CD4-positive, alpha-beta T cell treated with Interleukin-6 at 100 ng/mL for 8 hours (primary cell): ENCODE results near the gene CIZ1.
"Not testable (repeated sequence)": the region's sequence is repeated elsewhere in the genome, so short reads cannot be mapped to it uniquely, and the experiment has no call there.

Source experiments
- DNase-seq: peaks from one replicate; pipeline ENCODE4 v3.0.0-alpha.2; 2020; ENCODE audit warnings: mixed read lengths, low spot score

Gene CIZ1, protein sequence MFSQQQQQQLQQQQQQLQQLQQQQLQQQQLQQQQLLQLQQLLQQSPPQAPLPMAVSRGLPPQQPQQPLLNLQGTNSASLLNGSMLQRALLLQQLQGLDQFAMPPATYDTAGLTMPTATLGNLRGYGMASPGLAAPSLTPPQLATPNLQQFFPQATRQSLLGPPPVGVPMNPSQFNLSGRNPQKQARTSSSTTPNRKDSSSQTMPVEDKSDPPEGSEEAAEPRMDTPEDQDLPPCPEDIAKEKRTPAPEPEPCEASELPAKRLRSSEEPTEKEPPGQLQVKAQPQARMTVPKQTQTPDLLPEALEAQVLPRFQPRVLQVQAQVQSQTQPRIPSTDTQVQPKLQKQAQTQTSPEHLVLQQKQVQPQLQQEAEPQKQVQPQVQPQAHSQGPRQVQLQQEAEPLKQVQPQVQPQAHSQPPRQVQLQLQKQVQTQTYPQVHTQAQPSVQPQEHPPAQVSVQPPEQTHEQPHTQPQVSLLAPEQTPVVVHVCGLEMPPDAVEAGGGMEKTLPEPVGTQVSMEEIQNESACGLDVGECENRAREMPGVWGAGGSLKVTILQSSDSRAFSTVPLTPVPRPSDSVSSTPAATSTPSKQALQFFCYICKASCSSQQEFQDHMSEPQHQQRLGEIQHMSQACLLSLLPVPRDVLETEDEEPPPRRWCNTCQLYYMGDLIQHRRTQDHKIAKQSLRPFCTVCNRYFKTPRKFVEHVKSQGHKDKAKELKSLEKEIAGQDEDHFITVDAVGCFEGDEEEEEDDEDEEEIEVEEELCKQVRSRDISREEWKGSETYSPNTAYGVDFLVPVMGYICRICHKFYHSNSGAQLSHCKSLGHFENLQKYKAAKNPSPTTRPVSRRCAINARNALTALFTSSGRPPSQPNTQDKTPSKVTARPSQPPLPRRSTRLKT

DNA sequence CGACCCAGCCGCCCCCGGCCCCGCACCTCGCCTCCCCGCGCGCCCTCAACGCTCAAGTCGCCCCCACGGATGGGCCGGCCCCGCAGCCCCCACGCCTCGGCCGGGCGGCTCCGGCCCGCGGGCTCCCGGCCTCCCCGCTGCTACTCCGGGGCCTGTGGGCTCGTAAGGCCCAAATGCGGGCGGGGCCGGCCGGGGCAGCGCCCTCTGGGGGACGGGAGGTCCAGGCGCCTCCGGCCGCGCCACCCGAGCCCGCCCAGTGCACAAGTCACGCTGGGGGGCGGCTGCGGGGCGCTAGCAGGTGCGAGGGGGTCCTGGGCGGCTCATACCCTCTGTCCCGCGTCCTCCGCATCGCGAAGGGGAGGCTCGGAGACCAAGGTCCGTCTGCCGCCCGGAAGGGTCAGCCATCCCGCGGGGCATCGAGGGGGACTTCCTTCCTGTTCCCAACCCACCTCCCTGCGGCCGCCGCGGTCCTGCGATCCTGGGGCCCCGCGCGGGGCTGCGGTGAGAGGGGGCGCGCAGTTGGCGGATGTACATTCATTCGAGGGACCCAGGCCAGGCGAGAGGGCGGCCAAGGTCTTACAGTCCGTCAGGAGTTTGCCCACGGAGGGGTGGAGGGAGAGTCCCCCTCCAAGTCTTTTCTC, at the start of gene CIZ1:
Gene CIZ1, minus strand, starts transcription at position 167 of the 641 bp plus-strand sequence. CDS start 715 bp downstream, outside the sequence.
- DNase-seq = peak; percentile 68

DNA sequence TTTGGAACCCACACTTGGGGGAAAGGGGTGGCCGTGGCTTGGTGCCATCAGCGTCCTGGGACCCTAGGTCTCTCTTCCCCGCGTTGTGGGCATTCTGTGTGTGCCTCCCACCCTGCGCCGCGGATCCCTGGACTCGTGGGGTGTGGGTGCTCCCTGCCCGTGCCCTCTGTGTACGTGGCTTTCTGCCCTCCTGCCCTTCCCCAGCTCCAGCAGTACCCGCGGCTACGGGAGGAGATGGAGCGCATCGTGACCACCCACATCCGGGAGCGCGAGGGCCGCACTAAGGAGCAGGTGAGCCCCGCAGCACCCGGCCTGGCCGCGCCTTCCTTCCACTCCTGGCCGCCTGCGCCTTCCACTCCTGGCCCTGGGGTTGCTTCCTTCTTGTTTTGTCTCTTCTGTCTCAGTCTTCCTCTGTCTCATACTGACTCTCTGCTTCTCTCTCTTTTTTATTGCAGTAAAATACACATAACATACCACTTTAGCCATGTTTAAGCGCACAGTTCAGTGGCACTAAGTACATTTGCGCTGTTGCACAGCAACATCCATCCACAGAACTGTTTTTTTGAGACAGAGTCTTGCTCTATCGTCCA, 42.5 kb upstream of the CIZ1 start:
- DNase-seq = no peak

DNA sequence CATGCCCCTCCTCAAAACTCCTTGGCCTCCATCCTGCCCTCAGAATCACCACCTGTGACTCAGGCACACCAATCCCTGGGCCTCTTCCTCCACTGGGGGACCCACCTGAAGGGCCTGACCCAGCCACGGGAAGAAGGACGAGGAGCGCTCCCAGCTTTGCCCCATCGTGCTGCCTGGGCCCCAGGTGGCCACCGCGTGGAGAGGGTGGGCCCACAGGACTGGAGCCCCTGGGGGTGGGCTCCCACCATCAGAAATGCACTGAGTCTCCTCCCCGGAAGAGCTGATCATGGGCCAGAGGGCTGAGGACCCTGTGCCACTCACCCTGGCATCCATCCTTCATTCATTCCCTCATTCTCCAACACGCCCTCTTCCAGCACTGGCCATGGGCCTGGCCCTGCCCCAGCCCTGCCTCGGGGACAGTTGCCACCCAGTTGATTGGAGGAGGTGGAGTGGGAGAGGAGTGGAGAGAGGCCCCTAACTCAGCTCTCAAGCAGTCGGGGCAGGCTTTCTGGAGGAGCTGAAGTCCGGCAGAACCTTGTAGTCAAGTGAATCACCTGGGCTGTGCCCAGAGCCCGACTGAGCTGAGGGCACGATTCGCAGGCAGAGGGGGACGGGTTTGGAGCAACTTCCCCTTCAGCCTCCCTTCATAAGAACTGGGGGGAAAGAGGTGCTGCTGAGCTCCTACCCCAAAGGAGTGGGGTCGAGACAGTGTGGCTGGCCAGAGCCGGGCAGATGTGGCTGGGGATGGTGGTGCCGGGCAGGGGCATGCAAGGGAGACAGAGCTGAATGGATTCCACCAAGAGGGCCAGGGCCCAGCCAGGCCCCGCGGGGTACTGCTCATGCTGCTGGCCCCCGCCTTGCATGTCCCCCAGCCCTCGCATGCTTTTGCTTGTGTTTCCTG, 41.4 kb upstream of the CIZ1 start:
- no peak for DNase-seq

DNA sequence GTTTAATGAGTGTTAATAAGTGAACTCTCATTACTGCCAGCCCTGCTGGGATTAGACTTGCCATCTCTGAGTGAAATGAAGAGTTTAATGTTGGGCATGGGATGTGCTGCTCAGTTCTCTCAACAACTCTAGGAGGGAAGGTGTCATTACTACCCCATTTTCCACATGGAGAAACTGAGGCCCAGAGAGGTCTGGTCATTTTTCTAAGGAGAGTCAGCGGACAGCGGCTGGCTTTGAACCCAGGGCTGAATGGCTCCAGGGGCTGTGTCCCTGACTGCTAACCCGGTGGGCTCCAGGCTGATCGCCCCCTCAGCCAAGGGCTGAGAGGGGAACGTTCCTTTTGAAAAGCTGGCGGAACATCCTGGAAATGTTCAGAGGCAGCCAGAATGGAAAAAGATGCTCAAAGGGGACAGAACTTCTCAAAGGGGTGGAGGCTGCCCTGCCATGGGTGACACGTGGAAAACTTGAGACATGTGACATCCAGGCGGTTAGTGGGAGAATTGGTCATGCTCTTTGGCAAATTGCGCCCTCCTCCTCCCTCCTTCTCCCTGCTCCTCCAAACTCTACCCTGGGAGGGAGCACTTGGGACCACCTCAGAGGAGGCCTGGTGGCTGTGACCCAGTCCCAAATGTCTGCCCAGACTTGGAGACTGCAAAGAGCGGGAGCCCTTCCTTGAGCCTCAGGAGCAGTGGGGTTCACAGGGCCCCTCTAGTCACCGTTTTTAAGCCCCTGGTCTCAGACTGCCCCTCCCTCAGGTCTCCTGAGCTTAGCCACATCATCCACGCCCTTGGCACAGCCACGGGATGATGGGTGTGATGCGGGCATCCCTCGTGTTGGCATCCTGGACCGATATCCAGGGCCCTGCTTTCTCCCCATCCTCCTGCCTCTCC, 40.5 kb upstream of the CIZ1 start:
- no peak for DNase-seq

DNA sequence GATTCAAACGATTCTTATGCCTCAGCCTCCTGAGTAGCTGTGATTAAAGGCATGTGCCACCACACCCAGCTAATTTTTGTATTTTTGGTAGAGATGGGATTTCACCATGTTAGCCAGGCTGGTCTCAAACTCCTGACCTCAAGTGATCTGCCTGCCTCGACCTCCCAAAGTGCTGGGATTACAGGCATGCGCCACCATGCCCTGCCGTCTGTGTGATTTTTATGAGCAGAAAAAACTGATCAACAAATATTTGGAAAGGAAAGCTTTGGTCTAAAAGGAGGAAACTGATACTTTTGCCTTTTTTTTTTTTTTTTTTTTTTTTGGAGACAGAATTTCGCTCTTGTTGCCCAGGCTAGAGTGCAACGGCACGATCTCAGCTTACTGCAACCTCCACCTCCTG, 39.5 kb upstream of the CIZ1 start:
- not testable (repeated sequence) for DNase-seq

DNA sequence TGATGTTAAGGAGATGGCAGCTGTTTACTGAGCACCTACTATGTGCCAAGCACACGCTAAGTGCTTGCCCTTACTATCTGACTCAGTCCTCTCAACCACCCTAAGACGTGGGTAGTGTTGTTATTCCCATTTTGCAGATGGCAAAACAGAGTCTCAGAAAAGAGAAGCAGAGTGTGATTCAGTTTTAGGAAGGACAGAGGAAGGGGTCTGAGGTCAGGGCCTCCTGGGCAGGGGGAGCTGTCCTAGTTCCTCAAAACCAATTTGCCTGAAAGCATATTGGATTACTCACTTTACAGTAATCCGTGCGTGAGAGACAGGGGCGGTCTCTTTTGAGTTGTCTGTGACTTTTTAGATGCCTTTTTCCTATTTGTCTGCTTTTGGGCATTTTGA, 35.0 kb upstream of the CIZ1 start:
- DNase-seq = no peak

DNA sequence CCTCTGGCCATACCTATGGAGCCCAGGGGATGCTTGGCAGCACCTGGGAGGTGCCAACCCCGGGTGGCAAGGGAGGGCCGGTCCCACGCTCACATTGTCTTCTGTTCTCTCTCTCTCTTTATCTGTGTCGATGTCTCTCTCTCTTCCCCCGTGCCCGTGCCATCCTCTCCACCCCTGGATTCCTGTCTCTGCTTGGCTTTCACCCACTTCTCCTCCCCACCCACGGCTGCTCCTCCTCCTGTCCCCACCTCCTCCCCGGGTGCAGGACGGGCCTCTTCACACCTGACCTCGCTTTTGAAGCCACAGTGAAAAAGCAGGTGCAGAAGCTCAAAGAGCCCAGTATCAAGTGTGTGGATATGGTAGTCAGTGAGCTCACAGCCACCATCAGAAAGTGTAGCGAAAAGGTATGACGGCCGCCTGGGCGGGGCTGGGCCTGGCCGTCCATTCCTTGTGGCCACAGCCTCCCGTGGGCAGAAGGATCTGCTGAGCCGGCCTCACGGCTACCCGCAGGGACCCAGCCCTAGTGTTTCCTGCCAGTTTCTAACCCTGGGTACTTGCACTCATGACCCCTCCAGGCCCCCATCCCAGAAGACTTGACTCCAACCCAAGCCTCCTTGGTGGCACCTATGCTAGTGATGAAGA, 34.5 kb upstream of the CIZ1 start:
- DNase-seq = no peak

DNA sequence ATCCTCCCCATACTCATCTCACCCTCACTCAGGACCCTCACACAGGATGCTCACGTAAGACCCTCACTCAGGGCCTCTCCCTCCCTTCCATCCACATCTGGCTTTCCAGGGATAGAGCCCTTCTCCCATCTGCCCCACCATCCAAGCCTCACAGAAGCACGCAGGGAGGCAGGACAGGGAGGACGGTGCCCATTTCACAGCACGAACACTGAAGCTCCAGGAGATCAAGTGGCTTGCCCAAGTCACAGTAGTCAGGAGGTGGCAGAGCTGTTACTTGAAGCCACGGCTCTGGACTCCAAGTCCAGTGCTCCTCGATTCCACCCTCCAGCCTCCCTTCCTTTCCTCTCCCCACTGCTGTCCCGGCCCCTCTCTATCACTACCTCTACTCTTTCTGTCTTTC, 33.5 kb upstream of the CIZ1 start:
- DNase-seq = no peak

DNA sequence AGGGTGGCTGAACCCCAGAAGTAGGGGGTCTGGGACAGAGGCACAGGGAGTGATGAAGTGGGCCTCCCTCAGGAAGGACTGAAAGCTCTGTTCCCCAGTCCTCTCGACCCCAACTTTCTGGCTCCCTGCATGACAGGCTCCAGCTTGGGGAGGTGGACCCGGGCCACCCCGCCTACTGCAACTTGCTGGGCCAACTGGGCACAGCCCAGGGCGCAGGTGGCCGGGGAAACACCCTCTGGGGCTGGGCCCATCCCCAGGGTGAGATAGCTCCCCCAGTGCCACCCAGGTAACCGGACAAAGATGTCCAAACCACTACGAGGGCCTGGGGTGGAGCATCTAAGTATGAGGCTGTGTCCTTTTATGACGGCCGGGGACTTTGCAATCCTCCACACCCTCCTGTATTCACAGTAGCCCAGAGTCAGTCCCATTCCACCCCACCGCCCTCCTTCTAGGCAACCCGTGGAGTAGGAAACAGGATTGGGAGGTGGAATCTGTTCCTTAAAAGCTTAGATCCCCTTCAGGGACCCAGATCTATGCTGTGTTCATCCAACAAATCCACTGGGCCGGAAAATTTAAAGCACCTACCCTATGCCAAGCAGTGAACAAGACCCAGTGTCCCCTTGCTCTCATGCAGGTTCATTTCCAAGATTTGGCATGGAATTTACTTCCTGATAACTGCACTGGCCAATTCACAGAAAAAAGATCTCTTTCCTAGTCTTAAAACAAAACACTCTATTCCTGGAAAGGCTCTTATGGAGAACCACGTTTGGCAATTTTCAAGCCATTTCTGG, 31.7 kb upstream of the CIZ1 start:
- DNase-seq = no peak

DNA sequence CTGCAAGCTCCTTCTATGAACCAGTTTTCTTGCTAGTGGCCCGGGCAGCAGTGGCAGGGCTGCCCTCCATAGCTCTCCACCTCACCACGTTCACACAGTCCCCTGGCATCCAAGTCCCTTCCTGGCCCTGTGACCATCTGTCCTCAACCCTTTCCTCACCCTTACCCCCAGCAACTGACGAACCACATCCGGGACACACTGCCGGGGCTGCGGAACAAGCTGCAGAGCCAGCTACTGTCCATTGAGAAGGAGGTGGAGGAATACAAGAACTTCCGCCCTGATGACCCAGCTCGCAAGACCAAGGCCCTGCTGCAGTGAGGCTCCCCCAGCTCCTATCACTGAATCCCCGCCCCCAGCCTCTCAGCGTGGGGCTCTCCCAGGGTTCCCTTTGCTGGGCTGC, 30.7 kb upstream of the CIZ1 start:
- DNase-seq = no peak

DNA sequence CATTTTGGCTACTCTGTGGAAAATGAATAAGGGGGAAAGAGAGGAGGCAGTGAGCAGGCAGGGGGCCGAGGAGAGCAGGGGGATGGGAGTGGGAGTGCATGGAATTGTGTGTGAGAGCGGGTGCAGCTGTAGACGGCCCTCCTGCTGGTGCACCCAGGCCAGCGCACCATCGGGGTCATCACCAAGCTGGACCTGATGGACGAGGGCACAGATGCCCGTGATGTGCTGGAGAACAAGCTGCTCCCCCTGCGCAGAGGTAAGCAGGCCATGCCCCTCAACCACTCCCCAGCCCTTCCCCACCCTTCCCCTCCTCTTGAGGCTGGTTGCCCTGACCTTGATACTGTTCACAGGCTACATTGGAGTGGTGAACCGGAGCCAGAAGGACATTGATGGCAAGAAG, 28.5 kb upstream of the CIZ1 start:
- DNase-seq = no peak

DNA sequence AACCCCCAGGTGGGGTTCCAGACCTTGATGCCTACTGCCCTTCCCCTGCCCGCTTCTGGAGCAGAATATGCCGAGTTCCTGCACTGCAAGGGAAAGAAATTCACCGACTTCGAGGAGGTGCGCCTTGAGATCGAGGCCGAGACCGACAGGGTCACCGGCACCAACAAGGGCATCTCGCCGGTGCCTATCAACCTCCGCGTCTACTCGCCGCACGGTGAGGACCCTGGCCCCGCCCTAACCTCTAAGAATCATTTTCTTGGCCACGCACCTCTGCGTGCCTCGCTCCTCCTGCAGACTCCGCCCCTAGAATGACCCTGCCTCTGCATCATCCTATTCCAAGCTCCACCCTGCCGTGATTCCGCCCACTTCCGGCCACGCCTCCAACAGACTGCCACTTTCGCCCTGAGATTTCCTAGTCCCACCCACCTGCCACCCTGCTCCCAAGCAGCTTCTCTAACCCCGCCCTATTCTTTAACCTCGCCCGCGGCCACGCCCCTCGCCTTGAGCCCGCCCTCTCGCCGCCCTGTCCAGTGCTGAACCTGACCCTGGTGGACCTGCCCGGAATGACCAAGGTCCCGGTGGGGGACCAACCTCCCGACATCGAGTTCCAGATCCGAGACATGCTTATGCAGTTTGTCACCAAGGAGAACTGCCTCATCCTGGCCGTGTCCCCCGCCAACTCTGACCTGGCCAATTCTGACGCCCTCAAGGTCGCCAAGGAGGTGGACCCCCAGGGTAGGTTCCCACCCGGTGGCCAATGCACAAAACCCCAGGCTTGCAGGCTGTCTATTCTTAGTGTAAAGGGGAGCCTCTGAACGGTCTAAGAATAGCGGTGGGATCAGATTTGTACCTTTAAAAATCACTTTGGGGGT, 27.4 kb upstream of the CIZ1 start:
- peak; percentile 93 for DNase-seq

DNA sequence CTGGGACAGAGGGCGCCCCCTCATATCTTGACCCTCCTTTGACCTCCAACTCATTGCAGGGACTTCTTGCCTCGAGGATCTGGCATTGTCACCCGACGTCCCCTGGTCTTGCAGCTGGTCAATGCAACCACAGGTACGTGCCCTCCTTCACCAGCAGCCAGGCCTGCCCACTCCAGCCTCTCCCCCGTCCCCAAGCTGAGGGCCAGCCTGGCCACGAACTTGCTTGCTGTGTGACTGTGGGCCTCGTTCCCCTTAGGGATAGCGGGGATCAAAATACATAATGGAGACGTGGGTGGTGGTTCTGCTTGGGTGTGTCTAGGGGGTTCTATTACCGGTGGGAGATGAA, 26.8 kb upstream of the CIZ1 start:
- DNase-seq = no peak

DNA sequence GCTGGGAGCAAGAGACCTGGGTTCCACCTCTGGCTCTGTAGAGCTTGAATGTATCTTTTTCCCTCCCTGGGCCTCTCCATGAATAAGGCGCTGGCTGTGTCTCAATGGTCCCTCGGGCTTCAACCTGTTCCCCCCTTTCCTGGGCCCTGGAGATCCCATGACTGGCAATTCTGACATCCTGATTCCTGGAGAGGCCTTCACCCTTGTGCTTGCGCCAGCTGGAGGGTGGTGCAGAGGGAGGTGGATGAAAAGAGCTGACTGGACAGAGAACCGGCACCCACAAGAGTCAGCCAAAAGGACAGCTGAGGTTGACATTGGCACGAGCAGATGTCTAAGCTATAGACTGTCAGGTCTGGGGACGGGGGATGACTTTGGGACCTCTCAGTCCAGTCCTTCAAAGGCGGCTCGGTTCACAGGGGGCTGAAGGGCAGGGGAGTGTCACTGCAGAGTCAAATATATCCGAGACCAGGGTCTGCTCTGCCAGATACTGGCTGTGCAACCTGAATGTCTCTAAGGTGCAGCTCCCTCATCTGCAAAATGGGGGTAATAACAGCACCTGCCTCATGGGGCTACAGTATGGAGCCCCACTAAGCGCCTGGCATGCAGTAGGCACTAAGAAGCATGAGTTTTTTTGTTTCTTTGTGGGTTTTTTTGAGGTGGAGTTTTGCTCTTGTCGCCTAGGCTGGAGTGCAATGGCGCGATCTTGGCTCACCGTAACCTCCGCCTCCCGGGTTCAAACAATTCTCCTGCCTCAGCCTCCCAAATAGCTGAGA, 25.6 kb upstream of the CIZ1 start:
- no peak for DNase-seq

DNA sequence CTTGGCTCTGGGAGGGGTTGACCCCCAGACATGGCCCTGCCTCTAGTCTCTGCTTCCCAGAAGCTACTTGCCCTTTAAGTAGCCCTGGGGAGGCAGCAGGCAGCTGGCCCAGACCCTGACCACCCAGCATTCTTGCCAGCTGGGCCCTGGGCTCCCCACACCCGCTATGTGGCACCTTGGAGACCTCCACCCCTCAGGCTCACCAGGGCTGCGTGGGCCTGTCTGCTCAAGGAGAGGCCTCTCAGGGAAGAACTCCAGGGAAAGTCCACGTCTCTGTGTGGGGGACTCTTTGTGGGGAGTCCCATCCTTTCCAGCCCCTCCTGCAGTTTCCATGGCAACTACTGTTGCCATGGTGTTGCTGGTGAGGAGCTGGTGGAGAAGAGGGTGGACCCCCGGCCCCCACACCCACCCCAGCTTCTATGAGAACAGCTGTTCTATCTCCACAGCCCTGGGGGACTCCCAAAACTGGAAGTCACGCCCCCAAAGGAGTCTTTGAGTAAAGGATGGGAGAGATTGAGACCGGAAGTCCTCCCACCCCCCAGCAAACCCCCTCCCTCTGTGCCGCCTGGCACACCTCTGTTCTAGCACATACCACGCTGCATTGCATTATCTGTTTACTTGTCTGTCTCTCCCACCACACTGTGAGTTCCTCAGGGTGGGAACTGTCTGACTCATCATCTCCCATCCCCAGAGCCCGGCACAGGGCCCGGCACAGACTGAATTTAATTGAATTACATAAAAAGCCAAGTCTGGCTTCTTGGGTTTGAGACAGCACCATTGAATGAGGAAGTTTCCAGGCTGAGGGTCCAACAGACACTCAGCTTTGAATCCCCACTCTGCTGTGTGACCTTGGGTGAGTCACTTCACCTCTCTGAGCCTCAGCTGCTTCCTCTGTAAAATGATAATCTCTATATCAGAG, 24.4 kb upstream of the CIZ1 start:
- DNase-seq = no peak
